Erythroblast (primary cell): ENCODE data around the gene C1QTNF8.

ENCODE experiments used
- GATA1 ChIP-seq: IDR thresholded peaks from 2 replicates; pipeline ENCODE4 v1.6.1; 2011; ENCODE audit warnings: low read depth, mild to moderate bottlenecking, control low read depth, low read length, moderate library complexity
- POLR2A ChIP-seq: IDR thresholded peaks from 2 replicates; pipeline ENCODE4 v1.6.1; 2011; ENCODE audit warnings: mild to moderate bottlenecking, low read length

DNA sequence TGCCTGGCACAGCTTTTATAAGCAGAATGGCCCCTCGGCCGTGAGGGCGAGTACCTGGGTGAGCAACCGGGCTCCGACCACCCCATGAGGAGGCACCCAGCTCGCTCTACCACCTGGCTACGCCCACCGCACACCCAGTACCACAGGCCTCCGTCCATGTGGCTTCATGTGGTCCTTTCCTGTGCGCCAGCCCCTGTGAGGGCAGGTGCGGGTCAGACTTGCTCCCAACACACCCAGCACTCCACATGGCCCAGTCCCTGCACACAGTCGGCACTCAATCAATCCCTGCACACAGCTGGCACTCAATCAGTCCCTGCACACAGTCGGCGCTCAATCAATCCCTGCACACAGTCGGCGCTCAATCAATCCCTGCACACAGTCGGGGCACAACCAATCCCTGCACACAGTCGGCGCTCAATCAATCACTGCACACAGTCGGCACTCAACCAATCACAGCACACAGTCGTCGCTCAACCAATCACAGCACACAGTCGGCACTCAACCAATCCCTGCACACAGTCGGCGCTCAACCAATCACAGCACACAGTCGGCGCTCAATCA lies 4.0 kb downstream of the C1QTNF8 start:
- TF ChIP-seq POLR2A = no peak
- no peak for TF ChIP-seq GATA1
